Upper lobe of left lung (tissue), 4 donors: ENCODE measurements around the gene CD8B2.

Experiments used
- CTCF ChIP-seq, 6 experiments: fragments of 450-650 bp in 4 of 6; fragments of 200-600 bp in 2 of 6; sonication (generic) in 2 of 6; IDR thresholded peaks; one replicate each; pipeline ENCODE4 v1.5.1; 2016 to 2019; ENCODE audit warnings: antibody characterized with exemption in 6 of 6
- EP300 ChIP-seq, 4 donors: sonication (generic); formaldehyde crosslinking; IDR thresholded peaks; one replicate each; pipeline ENCODE4 v1.5.1; 2017; ENCODE audit warnings: antibody characterized with exemption in 4 of 4, control low read depth in 2 of 4
- POLR2A ChIP-seq, 4 donors: fragments of 450-650 bp; IDR thresholded peaks; one replicate each; pipeline ENCODE4 v1.5.1; 2016 to 2017; ENCODE audit warnings: antibody characterized with exemption in 4 of 4, mild to moderate bottlenecking in 2 of 4
- POLR2AphosphoS5 ChIP-seq, 2 donors: sonication (generic); formaldehyde crosslinking; IDR thresholded peaks; one replicate each; pipeline ENCODE4 v1.5.1; 2017; ENCODE audit warnings: antibody characterized with exemption in 2 of 2

- no peak for TF ChIP-seq CTCF (IDR thresholded peaks at IDR 0.05)
- no peak for TF ChIP-seq POLR2AphosphoS5 (IDR thresholded peaks at IDR 0.05)
- TF ChIP-seq EP300 (IDR thresholded peaks at IDR 0.05), result no peak
- TF ChIP-seq POLR2A (IDR thresholded peaks at IDR 0.05), result no peak
These were observed 29.7 kb downstream of the CD8B2 start for GRCh38 chr2:106516864-106517263.
